GM12878 (cell line): Measurements from ENCODE around the gene PLPP3. TPM values are rescaled to one million over a fixed set of nuclear protein-coding genes. Genes with fewer than 3 reads are reported as not detected.

Experiments used
- ATAC-seq: fragments of 200-7000 bp; cut with Tn5 transposase; 3 replicates; pipeline ENCODE4 v1.9.1; 2020; ENCODE audit warnings: mild to moderate bottlenecking, moderate library complexity
- BruUV-seq: library from RNA; stranded (reverse); fragments of 400-500 nt; replicated peaks from 2 replicates; lab custom pipeline; 2021; lab: Mats Ljungman, UMichigan
- CTCF ChIA-PET: fragments of 300-600 bp; sonication (Branson Sonifier 250); formaldehyde crosslinking; extraction: SDS; loops from one replicate; lab custom pipeline; 2021; ENCODE audit warnings: inconsistent platforms; lab: Yijun Ruan, JAX
- POLR2A ChIA-PET: fragments of 350-600 bp; formaldehyde crosslinking; extraction: SDS; loops from one replicate; lab custom pipeline; 2021; ENCODE audit warnings: inconsistent platforms; lab: Charles Lee
- RAD21 ChIA-PET: fragments of 300-600 bp; sonication (Branson Sonifier 250); formaldehyde crosslinking; loops from one replicate; lab custom pipeline; 2023; ENCODE audit warnings: antibody characterized with exemption; ENCODE audit not compliant: unreplicated experiment; lab: Charles Lee
- SMC1A ChIA-PET: fragments of 300-600 bp; sonication (Branson Sonifier 250); formaldehyde crosslinking; loops from one replicate; lab custom pipeline; 2023; ENCODE audit not compliant: unreplicated experiment, uncharacterized antibody; lab: Charles Lee
- DNase-seq: peaks from one replicate; pipeline ENCODE4 v3.0.0-alpha.2; 2011; ENCODE audit warnings: low read depth, low spot score
- FAIRE-seq: peaks from 3 replicates; lab custom pipeline; 2011; peaks lifted over from hg19 to GRCh38; lab: Jason Lieb, UNC
- H2AFZ ChIP-seq: 2 replicates; pipeline ENCODE4 v1.6.0; 2011; ENCODE audit warnings: low read depth, low read length, control low read depth; ENCODE audit not compliant: control insufficient read depth
- H3K27ac ChIP-seq: 2 replicates; pipeline ENCODE4 v1.5.1; 2011; ENCODE audit warnings: control low read depth; ENCODE audit not compliant: control insufficient read depth, insufficient read depth
- H3K27me3 ChIP-seq, 2 experiments: replicated peaks in 1 of 2; 2 replicates each; pipeline versions ENCODE4 v1.6.0 to v1.6.1; 2011; ENCODE audit warnings: low read length in 1 of 2; ENCODE audit not compliant: control insufficient read depth in 2 of 2, insufficient read depth in 2 of 2
- H3K36me3 ChIP-seq, 2 experiments: 2 replicates each; pipeline ENCODE4 v1.5.1; 2011; ENCODE audit warnings: low read length in 1 of 2; ENCODE audit not compliant: control insufficient read depth in 2 of 2, insufficient read depth in 2 of 2
- H3K4me1 ChIP-seq: 2 replicates; pipeline ENCODE4 v1.6.1; 2011; ENCODE audit warnings: mild to moderate bottlenecking, low read length, moderate library complexity, mixed read lengths; ENCODE audit not compliant: control insufficient read depth, insufficient read depth
- H3K4me2 ChIP-seq: 2 replicates; pipeline ENCODE4 v1.6.0; 2011; ENCODE audit warnings: control low read depth; ENCODE audit not compliant: control insufficient read depth, insufficient read depth
- H3K4me3 ChIP-seq: fragments of 200-600 bp; sonication (generic); 2 replicates; pipeline ENCODE4 v1.5.1; 2016
- H3K79me2 ChIP-seq: 2 replicates; pipeline ENCODE4 v1.6.0; 2011; ENCODE audit warnings: low read length; ENCODE audit not compliant: control insufficient read depth, insufficient read depth
- H3K9ac ChIP-seq: 2 replicates; pipeline ENCODE4 v1.8.0; 2011; ENCODE audit warnings: low read length, control low read depth, mixed read lengths; ENCODE audit not compliant: control insufficient read depth, insufficient read depth
- H3K9me3 ChIP-seq: replicated peaks from 3 replicates; pipeline ENCODE4 v1.5.1; 2011; ENCODE audit warnings: mild to moderate bottlenecking, low read length; ENCODE audit not compliant: control insufficient read depth, insufficient read depth
- H4K20me1 ChIP-seq: 2 replicates; pipeline ENCODE4 v1.6.0; 2011; ENCODE audit not compliant: control insufficient read depth, insufficient read depth
- CHD1 ChIP-seq: IDR thresholded peaks from 2 replicates; pipeline ENCODE4 v1.6.1; 2012; ENCODE audit warnings: low read depth, low read length, improper control_type of control experiment
- GATAD2B ChIP-seq: fragments of 450-650 bp; conservative IDR thresholded peaks from 2 replicates; pipeline ENCODE4 v1.6.1; 2017; ENCODE audit warnings: low read depth, mild to moderate bottlenecking, moderate library complexity
- IRF4 ChIP-seq: IDR thresholded peaks from 2 replicates; pipeline ENCODE4 v1.6.1; 2011; ENCODE audit warnings: low read depth, low read length
- JUND ChIP-seq: IDR thresholded peaks from 2 replicates; pipeline ENCODE4 v1.6.1; 2012; ENCODE audit warnings: low read depth, mild to moderate bottlenecking, low read length, improper control_type of control experiment, moderate library complexity
- LARP7 ChIP-seq: fragments of 450-650 bp; IDR thresholded peaks from 2 replicates; pipeline ENCODE4 v1.6.1; 2017; ENCODE audit warnings: mild to moderate bottlenecking
- MTA2 ChIP-seq: fragments of 450-650 bp; IDR thresholded peaks from 2 replicates; pipeline ENCODE4 v1.6.1; 2016; ENCODE audit warnings: low read depth, mild to moderate bottlenecking, moderate library complexity
- NFIC ChIP-seq: IDR thresholded peaks from 2 replicates; pipeline ENCODE4 v1.6.1; 2012; ENCODE audit warnings: low read depth, mild to moderate bottlenecking, inconsistent platforms, low read length, moderate library complexity
- NR2C1 ChIP-seq: fragments of 450-650 bp; IDR thresholded peaks from 2 replicates; pipeline ENCODE4 v1.6.1; 2017; ENCODE audit warnings: antibody characterized with exemption, mild to moderate bottlenecking, moderate library complexity
- PAX8 ChIP-seq: fragments of 450-650 bp; IDR thresholded peaks from 2 replicates; pipeline ENCODE4 v1.6.1; 2017; ENCODE audit warnings: mild to moderate bottlenecking, moderate library complexity
- TARDBP ChIP-seq: IDR thresholded peaks from 2 replicates; pipeline ENCODE4 v1.6.1; 2016; ENCODE audit warnings: borderline replicate concordance
- ZNF592 ChIP-seq: fragments of 450-650 bp; IDR thresholded peaks from 2 replicates; pipeline ENCODE4 v1.6.1; 2017; ENCODE audit warnings: mild to moderate bottlenecking, moderate library complexity
- WGBS: methylation state at CpG from one replicate; pipeline ENCODE4 v1.1.6; 2016; ENCODE audit warnings: low lambda C conversion rate; ENCODE audit not compliant: insufficient replicate concordance, insufficient coverage; ENCODE audit errors: missing lambda C conversion rate; 5-methylcytosine and 5-hydroxymethylcytosine counted together
- in situ Hi-C: fragments of 300-500 bp; cut with MboI; formaldehyde crosslinking; loops from 9 replicates; pipeline ENCODE4 v1.14.3; 2018; ENCODE audit warnings: mixed read lengths
- intact Hi-C: fragments of 100-400 bp; cut with micrococcal nuclease; formaldehyde crosslinking; loops from one replicate; pipeline ENCODE4 v1.14.2; 2022; ENCODE audit not compliant: unreplicated experiment
- polyA plus RNA-seq, 11 experiments: library from polyadenylated mRNA; depleted of rRNA in 4 of 11; unstranded in 6 of 11; stranded (reverse) in 5 of 11; fragments of >200 nt; fragmentation: Nextera tagmentation in 4 of 11; fragmentation: Illumina TruSeq in 1 of 11; extraction: Ambion mirVana in 4 of 11; extraction: Trizol in 1 of 11; gene quantifications; 1 replicate in 1 of 11; 2 replicates in 10 of 11; pipeline versions ENCODE4 v1.2.1 to v1.2.3, GENCODE V29; 2011 to 2016; ENCODE audit warnings: inconsistent platforms in 2 of 11, missing spikeins in 2 of 11, low read depth in 1 of 11
- total RNA-seq, 4 experiments: library from RNA; depleted of rRNA in 3 of 4; stranded (reverse); fragments of >200 nt in 3 of 4; fragmentation: Illumina TruSeq in 1 of 4; extraction: Trizol in 1 of 4; gene quantifications; 2 replicates each; pipeline versions ENCODE4 v1.2.1 to v1.2.3, GENCODE V29; 2013 to 2021
- TF ChIP-seq, protein P1 (sequence below): IDR thresholded peaks from 2 replicates; pipeline ENCODE4 v1.6.1; 2011; ENCODE audit warnings: borderline replicate concordance, low read depth, mild to moderate bottlenecking, moderate library complexity, mixed read lengths, low read length; ENCODE audit not compliant: insufficient read depth; ENCODE audit errors: extremely low read length

The PLPP3 gene
- total and polyA plus RNA-seq, 10 of the 15 experiments (the other 5 are each of a cell fraction or from before 2014, with no cell fraction given): 6.4 to 26.8 (median 9.5) TPM

- TF ChIP-seq NR2C1: no peak
- no peak for TF ChIP-seq PAX8
- TF ChIP-seq LARP7: no peak
- CTCF ChIA-PET: interaction anchor here (1.1 to 2.1 kb wide), 2 partner anchors 109 to 118 kb away, joined by 4 to 7 read pairs; no protein-coding TSS in a partner anchor
- Histone ChIP-seq H3K4me1 (no peaks in the 10 kb centered on the region), H3K79me2 (no peaks in the 10 kb centered on the region), H3K27me3 (no peaks in the 10 kb centered on the region), H3K4me2 (no peak overlapping the region), H3K9me3 (no peaks in the 10 kb centered on the region), H2AFZ (no peak overlapping the region), H3K9ac (no peak overlapping the region), H4K20me1 (no peaks in the 10 kb centered on the region), H3K4me3 (no peak overlapping the region), H3K27ac (no peak overlapping the region), H3K36me3 (no peaks in the 10 kb centered on the region)
- in situ Hi-C loops (no loop called here), intact Hi-C loops (no loop called here)
- SMC1A ChIA-PET: interaction anchor here (1.0 to 1.4 kb wide), 3 partner anchors 9 to 110 kb away, joined by 3 to 7 read pairs (median 4); no protein-coding TSS in a partner anchor
- no peak for FAIRE-seq
- POLR2A ChIA-PET: interaction anchor here (1.3 to 1.9 kb wide), 2 partner anchors 9 to 11 kb away, joined by 3 to 6 read pairs; no protein-coding TSS in a partner anchor
- no TSS peak for BruUV-seq
- RAD21 ChIA-PET: interaction anchor here (0.9 to 2.7 kb wide), 4 partner anchors 11 to 135 kb away, joined by 3 to 9 read pairs (median 4); no protein-coding TSS in a partner anchor
- 0% methylated on average over 1 of the region's 1 CpG for WGBS
- ATAC-seq: no peak
- DNase-seq: no peak
Observed at GRCh38 chr1:56466538-56466937, 112.8 kb downstream of the PLPP3 start.

- Histone ChIP-seq H2AFZ (no peak overlapping the region), H3K4me3 (no peak overlapping the region), H4K20me1 (no peaks in the 10 kb centered on the region), H3K4me1 (no peaks in the 10 kb centered on the region), H3K36me3 (no peaks in the 10 kb centered on the region), H3K9me3 (no peaks in the 10 kb centered on the region), H3K79me2 (no peaks in the 10 kb centered on the region), H3K9ac (no peak overlapping the region), H3K27ac (no peak overlapping the region), H3K27me3 (no peaks in the 10 kb centered on the region), H3K4me2 (no peak overlapping the region)
- no peak for ATAC-seq
- ChIA-PET POLR2A (interaction anchor here (0.5 kb wide), 1 partner anchor 8 kb away, joined by 4 read pairs; no protein-coding TSS in a partner anchor), CTCF (no interaction called here), SMC1A (interaction anchor here (0.8 to 1.6 kb wide), 2 partner anchors 103 to 130 kb away, joined by 3 read pairs; no protein-coding TSS in a partner anchor), RAD21 (interaction anchor here (2.7 kb wide), 1 partner anchor 120 kb away, joined by 9 read pairs; no protein-coding TSS in a partner anchor)
- in situ Hi-C loops (no loop called here), intact Hi-C loops (no loop called here)
- no peak for DNase-seq
- no peak for TF ChIP-seq CHD1
- TF ChIP-seq ZNF592: no peak
- no peak for TF ChIP-seq GATAD2B
- TF ChIP-seq JUND: no peak
- no peak for TF ChIP-seq MTA2
- TF ChIP-seq NFIC: no peak
- TF ChIP-seq TARDBP: no peak
- no peak for TF ChIP-seq IRF4
- TF ChIP-seq, protein P1, sequence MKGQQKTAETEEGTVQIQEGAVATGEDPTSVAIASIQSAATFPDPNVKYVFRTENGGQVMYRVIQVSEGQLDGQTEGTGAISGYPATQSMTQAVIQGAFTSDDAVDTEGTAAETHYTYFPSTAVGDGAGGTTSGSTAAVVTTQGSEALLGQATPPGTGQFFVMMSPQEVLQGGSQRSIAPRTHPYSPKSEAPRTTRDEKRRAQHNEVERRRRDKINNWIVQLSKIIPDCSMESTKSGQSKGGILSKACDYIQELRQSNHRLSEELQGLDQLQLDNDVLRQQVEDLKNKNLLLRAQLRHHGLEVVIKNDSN: no peak
- BruUV-seq: no TSS peak
- no peak for FAIRE-seq
- 43% methylated on average over 4 of the region's 4 CpGs for WGBS
Observed at GRCh38 chr1:56464294-56464693, 115.1 kb downstream of the PLPP3 start.
